WI38 (cell line): Measurements from ENCODE around the gene HECA.

Experiments
- H3K4me3 ChIP-seq: 2 replicates; pipeline ENCODE4 v1.5.1; 2011; ENCODE audit warnings: low read depth, mild to moderate bottlenecking, control low read depth, low read length
- TF ChIP-seq, protein P1 (sequence below): IDR thresholded peaks from 2 replicates; pipeline ENCODE4 v1.5.1; 2012; ENCODE audit warnings: low read depth, mild to moderate bottlenecking, control low read depth, low read length

Gene HECA

DNA sequence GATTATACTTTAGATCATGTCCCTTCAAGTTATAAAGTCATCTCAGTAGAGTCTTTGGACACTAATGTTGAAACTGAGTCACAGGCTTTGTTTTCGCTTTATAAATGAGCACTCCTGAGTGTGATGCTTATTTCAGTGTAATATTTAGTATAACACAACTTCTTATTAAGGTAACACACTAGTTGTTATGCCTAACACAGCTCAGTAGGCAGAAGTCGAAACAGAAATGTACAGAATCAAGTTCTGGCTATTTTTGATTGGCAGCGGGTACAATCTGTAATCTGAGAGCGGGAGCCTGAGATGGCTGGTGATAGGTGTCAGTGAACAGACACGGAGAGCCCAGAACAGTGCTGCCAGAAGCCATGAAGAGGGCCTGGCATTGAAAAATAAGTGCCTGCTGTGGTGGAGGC, 11.4 kb downstream of the HECA start:
- H3K4me3 ChIP-seq, result no peak overlapping the region
- TF ChIP-seq, protein P1, sequence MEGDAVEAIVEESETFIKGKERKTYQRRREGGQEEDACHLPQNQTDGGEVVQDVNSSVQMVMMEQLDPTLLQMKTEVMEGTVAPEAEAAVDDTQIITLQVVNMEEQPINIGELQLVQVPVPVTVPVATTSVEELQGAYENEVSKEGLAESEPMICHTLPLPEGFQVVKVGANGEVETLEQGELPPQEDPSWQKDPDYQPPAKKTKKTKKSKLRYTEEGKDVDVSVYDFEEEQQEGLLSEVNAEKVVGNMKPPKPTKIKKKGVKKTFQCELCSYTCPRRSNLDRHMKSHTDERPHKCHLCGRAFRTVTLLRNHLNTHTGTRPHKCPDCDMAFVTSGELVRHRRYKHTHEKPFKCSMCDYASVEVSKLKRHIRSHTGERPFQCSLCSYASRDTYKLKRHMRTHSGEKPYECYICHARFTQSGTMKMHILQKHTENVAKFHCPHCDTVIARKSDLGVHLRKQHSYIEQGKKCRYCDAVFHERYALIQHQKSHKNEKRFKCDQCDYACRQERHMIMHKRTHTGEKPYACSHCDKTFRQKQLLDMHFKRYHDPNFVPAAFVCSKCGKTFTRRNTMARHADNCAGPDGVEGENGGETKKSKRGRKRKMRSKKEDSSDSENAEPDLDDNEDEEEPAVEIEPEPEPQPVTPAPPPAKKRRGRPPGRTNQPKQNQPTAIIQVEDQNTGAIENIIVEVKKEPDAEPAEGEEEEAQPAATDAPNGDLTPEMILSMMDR, result no peak

DNA sequence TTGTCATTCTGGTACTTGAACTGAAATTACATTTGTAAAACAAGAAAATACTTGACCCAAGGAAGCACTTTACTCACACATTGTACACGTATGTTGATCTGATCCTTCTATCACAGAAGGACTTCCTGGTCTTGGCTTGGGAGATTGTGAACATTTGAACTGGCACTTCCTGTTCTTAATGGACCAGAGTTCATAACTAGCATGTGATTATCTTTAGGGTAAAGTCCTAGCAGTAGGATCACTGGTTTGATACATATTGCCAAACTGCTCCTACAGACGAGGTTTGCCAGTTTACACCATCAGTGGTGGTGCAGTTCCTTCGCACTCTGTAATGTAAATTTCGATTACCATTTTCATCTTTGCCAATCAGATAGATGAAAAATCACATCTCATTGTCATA, 12.7 kb downstream of the HECA start:
- H3K4me3 ChIP-seq, result no peak overlapping the region
- TF ChIP-seq, protein P1, result no peak

DNA sequence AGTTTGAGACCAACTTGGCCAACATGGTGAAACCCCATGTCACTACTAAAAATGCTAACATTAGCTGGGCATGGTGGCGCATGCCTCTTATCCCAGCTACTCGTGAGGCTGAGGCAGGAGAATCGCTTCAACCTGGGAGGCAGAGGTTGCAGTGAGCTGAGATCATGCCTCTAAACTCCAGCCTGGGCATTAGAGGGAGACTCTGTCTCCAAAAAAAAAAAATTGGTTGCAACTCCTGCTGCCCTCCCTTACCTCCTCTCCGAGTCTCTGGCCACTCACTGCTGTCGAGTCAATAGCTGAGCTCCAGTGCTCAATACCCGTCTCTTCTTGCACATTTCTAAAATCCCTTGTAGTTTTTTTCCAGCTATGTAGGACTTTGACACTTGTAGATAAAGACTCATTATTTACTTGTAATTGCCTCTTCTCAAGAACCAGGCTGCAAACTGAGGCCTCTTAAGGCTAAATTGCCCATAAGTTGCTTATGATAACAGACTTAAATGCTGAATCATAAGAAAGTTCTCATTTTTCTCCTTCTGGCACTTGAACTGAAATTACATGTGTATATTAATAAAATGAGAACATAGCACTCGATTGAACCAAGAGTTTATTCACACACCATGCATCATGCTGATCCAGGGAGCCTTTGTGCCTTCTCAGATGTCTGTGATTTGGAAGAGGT, 13.8 kb downstream of the HECA start:
- TF ChIP-seq, protein P1, result no peak
- H3K4me3 ChIP-seq, result no peak overlapping the region

DNA sequence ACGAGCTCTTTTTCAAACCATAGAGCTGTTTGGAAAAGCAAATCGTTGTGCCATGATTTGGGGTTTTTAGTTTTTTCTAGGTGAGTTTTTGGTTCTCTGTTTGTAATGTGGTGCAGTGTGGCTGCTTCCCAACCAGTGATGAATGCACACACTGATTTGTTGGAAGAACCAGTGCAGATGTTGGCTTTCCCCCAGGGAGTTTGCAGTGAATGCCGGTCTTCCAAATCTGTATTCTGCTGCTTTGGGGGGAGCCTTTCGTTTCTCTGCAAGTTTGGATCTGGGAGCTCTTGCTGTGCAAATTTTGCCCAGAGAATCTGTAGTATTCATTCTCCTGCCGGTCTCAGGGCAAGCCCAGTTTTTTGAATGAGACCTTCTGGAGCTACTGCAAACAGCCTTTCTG, 14.5 kb downstream of the HECA start:
- H3K4me3 ChIP-seq, result no peak overlapping the region

DNA sequence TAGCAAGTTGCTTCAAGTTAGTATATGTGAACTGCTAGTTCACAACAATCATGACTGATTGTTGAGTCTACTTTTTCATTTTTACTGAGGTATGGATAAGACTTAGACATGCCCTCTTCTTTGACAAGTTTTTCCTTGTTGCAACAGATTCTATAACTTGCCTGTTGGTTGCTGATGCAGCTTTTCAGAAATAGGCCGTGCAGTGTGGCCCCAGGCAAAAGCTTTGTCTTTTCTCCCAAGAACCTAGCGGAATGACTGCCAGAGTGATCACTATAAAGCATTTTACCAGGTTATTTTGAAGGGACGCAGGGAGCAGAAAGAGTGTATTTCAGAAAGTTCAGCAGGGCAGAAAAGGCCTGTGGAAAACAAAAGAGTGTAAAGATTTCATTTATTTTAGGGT, 16.0 kb downstream of the HECA start:
- no peak overlapping the region for H3K4me3 ChIP-seq
- TF ChIP-seq, protein P1, result no peak

More for the DNA sequence above, 14.5 kb downstream of the HECA start:
- TF ChIP-seq, protein P1, result no peak

DNA sequence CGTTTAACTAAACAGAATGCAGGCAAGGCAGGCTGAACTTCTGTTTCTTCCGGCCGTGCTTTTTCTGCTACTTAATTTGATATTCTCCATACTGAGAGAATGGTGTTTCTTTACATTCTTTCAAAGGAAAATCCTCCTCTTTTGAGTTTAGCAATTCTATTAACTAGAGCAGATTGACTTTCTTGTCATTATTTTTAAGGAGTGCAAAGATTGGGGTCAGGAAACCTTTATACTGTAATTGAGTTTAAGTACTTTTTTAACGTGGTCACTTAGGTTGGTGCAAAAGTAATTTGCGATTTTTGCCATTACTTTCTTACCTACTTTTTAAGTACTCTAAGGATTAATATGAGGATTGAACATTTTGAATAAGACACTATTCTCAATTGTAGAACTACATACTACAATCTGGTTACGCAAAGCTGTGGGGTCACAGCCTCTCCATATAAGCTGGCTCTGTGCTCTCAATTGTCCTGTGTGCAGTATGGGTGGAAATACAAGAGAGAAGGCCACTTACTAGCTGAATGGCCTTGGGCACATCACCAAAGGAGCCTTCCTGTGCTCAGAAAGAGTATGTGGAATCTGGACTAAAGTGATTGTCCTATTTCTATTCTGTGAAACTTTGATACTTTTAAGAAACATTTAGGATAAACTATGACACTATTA, 16.7 kb downstream of the HECA start:
- no peak overlapping the region for H3K4me3 ChIP-seq
- TF ChIP-seq, protein P1, result no peak
